ENCODE measurements around the gene TTC28. TPM values are rescaled to one million over a fixed set of nuclear protein-coding genes. Genes with fewer than 3 reads are reported as not detected.

The TTC28 gene
- total and polyA plus RNA-seq, 12 donors = 3.4 to 75.6 (median 28.6) TPM

GRCh38 chr22:28268171-28268570 lies 411.5 kb downstream of the TTC28 start:
- Histone ChIP-seq H3K27ac (no peak overlapping the region), H3K4me3 (no peak overlapping the region), H3K4me1 (replicated peaks in 1 of 2) (peaks cover 4 to 12% of the 10 kb centered on the region in 2 donors), H3K27me3 (no peaks in the 10 kb centered on the region), H3K36me3 (replicated peaks in 1 of 2) (no peaks in the 10 kb centered on the region), H3K9me3 (replicated peaks in 1 of 3) (no peaks in the 10 kb centered on the region)
- intact Hi-C loops (cut with DNase I) = no loop called here
- TF ChIP-seq POLR2A (IDR thresholded peaks at IDR 0.05) = no peak
- TF ChIP-seq CTCF (IDR thresholded peaks at IDR 0.05) = no peak
- WGBS, 4 donors = 42 to 49% (median 46%) methylated on average over 3 of the region's 3 CpGs
- peak in 6 of 7 donors; percentile 27 to 58 (median 40) for DNase-seq

GRCh38 chr22:28260619-28261018 lies 419.0 kb downstream of the TTC28 start:
- H3K4me3 ChIP-seq = no peak overlapping the region
- no peaks in the 10 kb centered on the region for H3K9me3 ChIP-seq (replicated peaks in 1 of 3)
- DNase-seq = no peak
- H3K36me3 ChIP-seq (replicated peaks in 1 of 2) = no peaks in the 10 kb centered on the region
- 91 to 96% (median 93%) methylated on average over 2 of the region's 2 CpGs for WGBS, 4 donors
- no peaks in the 10 kb centered on the region for H3K4me1 ChIP-seq (replicated peaks in 1 of 2)
- H3K27me3 ChIP-seq = no peaks in the 10 kb centered on the region
- H3K27ac ChIP-seq = no peak overlapping the region
- no peak for TF ChIP-seq CTCF (IDR thresholded peaks at IDR 0.05)
- TF ChIP-seq POLR2A (IDR thresholded peaks at IDR 0.05) = no peak
- intact Hi-C loops (cut with DNase I) = no loop called here

GRCh38 chr22:28259774-28260312 lies 419.8 kb downstream of the TTC28 start:
- no peak for TF ChIP-seq CTCF (IDR thresholded peaks at IDR 0.05)
- TF ChIP-seq POLR2A (IDR thresholded peaks at IDR 0.05) = no peak
- no peak overlapping the region for H3K27ac ChIP-seq
- no peaks in the 10 kb centered on the region for H3K27me3 ChIP-seq
- H3K36me3 ChIP-seq (replicated peaks in 1 of 2) = no peaks in the 10 kb centered on the region
- intact Hi-C loops (cut with DNase I) = no loop called here
- DNase-seq = no peak
- no peaks in the 10 kb centered on the region for H3K4me1 ChIP-seq (replicated peaks in 1 of 2)
- 58 to 81% (median 72%) methylated on average over 2 of the region's 2 CpGs for WGBS, 4 donors
- H3K9me3 ChIP-seq (replicated peaks in 1 of 3) = no peaks in the 10 kb centered on the region
- no peak overlapping the region for H3K4me3 ChIP-seq

- no peak overlapping the region for H3K27ac ChIP-seq
- TF ChIP-seq POLR2A (IDR thresholded peaks at IDR 0.05) (no peak), CTCF (IDR thresholded peaks at IDR 0.05) (no peak)
- 91 to 100% (median 97%) methylated on average over 1 of the region's 1 CpG for WGBS, 4 donors
Measured at GRCh38 chr22:28254396-28254795, 425.2 kb downstream of the TTC28 start.

More at GRCh38 chr22:28254396-28254795, 425.2 kb downstream of the TTC28 start:
- no peak overlapping the region for H3K4me3 ChIP-seq
- intact Hi-C loops (cut with DNase I) = no loop called here
- H3K27me3 ChIP-seq = no peaks in the 10 kb centered on the region
- H3K9me3 ChIP-seq (replicated peaks in 1 of 3) = no peaks in the 10 kb centered on the region
- no peaks in the 10 kb centered on the region for H3K36me3 ChIP-seq (replicated peaks in 1 of 2)
- H3K4me1 ChIP-seq (replicated peaks in 1 of 2) = peaks cover 0 to 4% of the 10 kb centered on the region in 2 donors
- no peak for DNase-seq
